GM19467 (cell line): ENCODE measurements around the gene IL4.
A peak's percentile ranks its signal among the peaks of the same experiment; 100 is the strongest.

Experiments
- ATAC-seq: cut with Tn5 transposase; IDR thresholded peaks from one replicate; pipeline ENCODE4 v1.9.1; 2021; ENCODE audit warnings: mild to moderate bottlenecking, moderate library complexity; ENCODE audit not compliant: unreplicated experiment

Gene IL4

GRCh38 chr5:132669966-132670882 is 3.6 kb upstream of the IL4 start:
- no peak for ATAC-seq

GRCh38 chr5:132671000-132671399 is 2.8 kb upstream of the IL4 start:
- no peak for ATAC-seq

GRCh38 chr5:132673488-132673887 is 301 bp upstream of the IL4 start:
- ATAC-seq = no peak

- peak; percentile 65 for ATAC-seq
Observed at GRCh38 chr5:132674671-132675506, 1.1 kb downstream of the IL4 start.

GRCh38 chr5:132675936-132676689 is 2.3 kb downstream of the IL4 start:
- ATAC-seq = no peak

GRCh38 chr5:132677191-132677590 is 3.4 kb downstream of the IL4 start:
- no peak for ATAC-seq

GRCh38 chr5:132677682-132678400 is 4.1 kb downstream of the IL4 start:
- ATAC-seq = no peak

- no peak for ATAC-seq
Observed at GRCh38 chr5:132678735-132679134, 4.9 kb downstream of the IL4 start.

GRCh38 chr5:132679166-132679565 is 5.4 kb downstream of the IL4 start:
- no peak for ATAC-seq

- no peak for ATAC-seq
Observed at GRCh38 chr5:132679717-132680380, 6.1 kb downstream of the IL4 start.

- no peak for ATAC-seq
Observed at GRCh38 chr5:132680780-132681475, 7.1 kb downstream of the IL4 start.

- ATAC-seq = no peak
Observed at GRCh38 chr5:132681476-132681831, 7.7 kb downstream of the IL4 start.

- no peak for ATAC-seq
Observed at GRCh38 chr5:132681983-132682382, 8.2 kb downstream of the IL4 start.

- ATAC-seq = no peak
Observed at GRCh38 chr5:132684491-132684890, 10.7 kb downstream of the IL4 start.

GRCh38 chr5:132684922-132685720 is 11.3 kb downstream of the IL4 start:
- ATAC-seq = no peak

- no peak for ATAC-seq
Observed at GRCh38 chr5:132686193-132686592, 12.4 kb downstream of the IL4 start.

GRCh38 chr5:132687995-132688394 is 14.2 kb downstream of the IL4 start:
- no peak for ATAC-seq

- peak; percentile 39 for ATAC-seq
Observed at GRCh38 chr5:132688536-132689339, 14.9 kb downstream of the IL4 start.
